Panc1 (cell line): ENCODE measurements around the gene HYAL3.

Experiments
- POLR2AphosphoS5 ChIP-seq: IDR thresholded peaks from 2 replicates; pipeline ENCODE4 v1.6.1; 2012; ENCODE audit warnings: mild to moderate bottlenecking, low read depth, low read length, moderate library complexity
- REST ChIP-seq, 2 experiments: IDR thresholded peaks; 2 replicates each; pipeline ENCODE4 v1.6.1; 2011 to 2012; ENCODE audit warnings: low read depth in 2 of 2, control low read depth in 1 of 2, low read length in 1 of 2, mild to moderate bottlenecking in 1 of 2, moderate library complexity in 1 of 2; ENCODE audit not compliant: insufficient read depth in 1 of 2
- SIN3A ChIP-seq: IDR thresholded peaks from 2 replicates; pipeline ENCODE4 v1.6.1; 2012; ENCODE audit warnings: low read depth, mild to moderate bottlenecking, low read length, moderate library complexity, borderline replicate concordance; ENCODE audit not compliant: insufficient read depth
- TCF7L2 ChIP-seq: IDR thresholded peaks from 2 replicates; pipeline ENCODE4 v1.6.1; 2011; ENCODE audit warnings: mild to moderate bottlenecking, low read depth, low read length, inconsistent platforms
- TF ChIP-seq, protein P1 (sequence below): fragments of 450-650 bp; IDR thresholded peaks from 2 replicates; pipeline ENCODE4 v1.5.1; 2017; ENCODE audit warnings: mild to moderate bottlenecking

GRCh38 chr3:50279255-50280016, 19.8 kb downstream of the HYAL3 start:
- TF ChIP-seq, protein P1, sequence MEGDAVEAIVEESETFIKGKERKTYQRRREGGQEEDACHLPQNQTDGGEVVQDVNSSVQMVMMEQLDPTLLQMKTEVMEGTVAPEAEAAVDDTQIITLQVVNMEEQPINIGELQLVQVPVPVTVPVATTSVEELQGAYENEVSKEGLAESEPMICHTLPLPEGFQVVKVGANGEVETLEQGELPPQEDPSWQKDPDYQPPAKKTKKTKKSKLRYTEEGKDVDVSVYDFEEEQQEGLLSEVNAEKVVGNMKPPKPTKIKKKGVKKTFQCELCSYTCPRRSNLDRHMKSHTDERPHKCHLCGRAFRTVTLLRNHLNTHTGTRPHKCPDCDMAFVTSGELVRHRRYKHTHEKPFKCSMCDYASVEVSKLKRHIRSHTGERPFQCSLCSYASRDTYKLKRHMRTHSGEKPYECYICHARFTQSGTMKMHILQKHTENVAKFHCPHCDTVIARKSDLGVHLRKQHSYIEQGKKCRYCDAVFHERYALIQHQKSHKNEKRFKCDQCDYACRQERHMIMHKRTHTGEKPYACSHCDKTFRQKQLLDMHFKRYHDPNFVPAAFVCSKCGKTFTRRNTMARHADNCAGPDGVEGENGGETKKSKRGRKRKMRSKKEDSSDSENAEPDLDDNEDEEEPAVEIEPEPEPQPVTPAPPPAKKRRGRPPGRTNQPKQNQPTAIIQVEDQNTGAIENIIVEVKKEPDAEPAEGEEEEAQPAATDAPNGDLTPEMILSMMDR = no peak
- no peak for TF ChIP-seq REST (IDR thresholded peaks at IDR 0.05; ENCODE audit: insufficient read depth in 1 of 2, low read depth in 2 of 2, low read length in 1 of 2)
- no peak for TF ChIP-seq TCF7L2
- TF ChIP-seq POLR2AphosphoS5 = no peak
- TF ChIP-seq SIN3A = no peak
